Esophagus muscularis mucosa (tissue), 4 donors: ENCODE results near the gene TDRD3. TPM values are rescaled to one million over a fixed set of nuclear protein-coding genes. Genes with fewer than 3 reads are reported as not detected.

ENCODE experiments used
- DNase-seq: peaks from one replicate; pipeline ENCODE4 v3.0.0-alpha.2; 2017; ENCODE audit errors: extremely low spot score
- H3K27ac ChIP-seq, 4 donors: fragments of 200-600 bp; sonication (generic); replicated peaks in 1 of 4; 1 replicate in 3 of 4; 2 replicates in 1 of 4; pipeline ENCODE4 v1.5.1; 2016 to 2019; ENCODE audit warnings: mild to moderate bottlenecking in 1 of 4
- H3K27me3 ChIP-seq, 4 donors: fragments of 200-600 bp; sonication (generic); one replicate each; pipeline versions ENCODE4 v1.5.1 to v1.6.0; 2016 to 2019
- H3K36me3 ChIP-seq, 4 donors: fragments of 200-600 bp; sonication (generic); one replicate each; pipeline ENCODE4 v1.5.1; 2016 to 2019
- H3K4me1 ChIP-seq, 4 donors: fragments of 200-600 bp; sonication (generic); one replicate each; pipeline ENCODE4 v1.5.1; 2016 to 2019
- H3K4me3 ChIP-seq, 4 donors: fragments of 200-600 bp; sonication (generic); 1 replicate in 2 of 4; 2 replicates in 2 of 4; pipeline ENCODE4 v1.5.1; 2016 to 2019; ENCODE audit warnings: mild to moderate bottlenecking in 4 of 4, moderate library complexity in 1 of 4
- H3K9me3 ChIP-seq, 4 donors: fragments of 200-600 bp; sonication (generic); 1 replicate in 3 of 4; 2 replicates in 1 of 4; pipeline ENCODE4 v1.5.1; 2016 to 2019
- EP300 ChIP-seq: sonication (generic); formaldehyde crosslinking; IDR thresholded peaks from one replicate; pipeline ENCODE4 v1.6.1; 2017; ENCODE audit warnings: antibody characterized with exemption
- POLR2A ChIP-seq: fragments of 450-650 bp; IDR thresholded peaks from one replicate; pipeline ENCODE4 v1.6.1; 2017; ENCODE audit warnings: antibody characterized with exemption, moderate library complexity, mild to moderate bottlenecking, low read depth
- POLR2AphosphoS5 ChIP-seq, 2 donors: sonication (generic); formaldehyde crosslinking; IDR thresholded peaks; one replicate each; pipeline ENCODE4 v1.6.1; 2017; ENCODE audit warnings: antibody characterized with exemption in 2 of 2
- WGBS: methylation state at CpG from one replicate; pipeline ENCODE4 v1.1.5; 2018; 5-methylcytosine and 5-hydroxymethylcytosine counted together
- intact Hi-C: fragments of 100-400 bp; cut with DNase I; formaldehyde crosslinking; loops from one replicate; pipeline ENCODE4 v1.15.1; 2023
- total RNA-seq, 4 donors: library from RNA; depleted of rRNA; stranded (reverse); fragments of >200 nt; gene quantifications; one replicate each; pipeline versions ENCODE4 v1.1.0 to v1.2.1, GENCODE V29; 2016
- TF ChIP-seq, protein P1 (sequence below), 3 experiments: fragments of 200-600 bp in 2 of 3; fragments of 450-650 bp in 1 of 3; sonication (generic) in 2 of 3; IDR thresholded peaks; one replicate each; pipeline ENCODE4 v1.5.1; 2017 to 2019; ENCODE audit warnings: antibody characterized with exemption in 3 of 3, mild to moderate bottlenecking in 2 of 3, moderate library complexity in 1 of 3

Gene TDRD3
- total RNA-seq, 4 donors from 2014 or later: 16.1 to 35.3 (median 23.0) TPM

DNA sequence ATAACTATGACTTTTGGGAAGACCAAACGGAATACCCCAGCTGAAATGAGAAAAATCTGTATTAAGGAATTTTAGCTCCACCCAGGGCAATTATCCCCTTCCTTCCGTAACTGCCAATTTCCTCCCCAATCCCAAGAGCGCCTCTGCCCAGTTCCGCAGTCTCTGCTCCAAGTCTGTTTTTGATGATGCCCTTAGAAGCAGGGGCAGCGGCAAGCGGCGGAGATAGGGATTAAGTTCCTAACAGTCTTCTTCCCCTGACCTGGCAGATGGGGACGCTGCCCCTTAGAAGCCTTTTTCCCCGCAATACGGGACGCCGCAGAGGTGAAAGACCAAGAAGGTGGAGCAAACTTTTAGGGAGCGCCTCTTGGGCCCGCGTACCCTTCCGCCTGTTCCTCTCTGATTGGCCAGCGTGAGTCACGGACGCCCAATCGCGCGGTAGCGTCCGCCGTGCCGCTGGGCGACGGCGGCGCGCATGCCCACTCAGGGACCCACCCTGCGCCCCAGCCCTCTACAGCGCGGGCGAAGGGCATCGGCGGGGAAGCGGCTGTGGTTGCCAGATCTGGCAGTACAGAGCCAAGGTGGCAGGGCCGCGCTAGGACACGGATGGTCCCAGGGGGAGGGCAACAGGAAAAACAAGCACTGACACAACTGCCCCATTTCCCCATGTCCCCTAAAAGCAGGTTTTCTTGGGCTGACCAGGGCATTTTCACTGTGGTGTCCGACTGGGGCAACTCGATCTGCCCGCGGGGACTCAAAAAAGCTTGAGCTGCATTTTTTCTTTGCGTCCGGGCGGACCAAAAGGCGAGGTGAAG lies 843 bp upstream of the TDRD3 start:
- 0% methylated on average over 15 of the region's 49 CpGs for WGBS
- intact Hi-C loops: loop anchor here (2.0 kb wide), 1 partner anchor 35 kb away; no protein-coding TSS in a partner anchor
- no peaks in the 10 kb centered on the region for H3K36me3 ChIP-seq

DNA sequence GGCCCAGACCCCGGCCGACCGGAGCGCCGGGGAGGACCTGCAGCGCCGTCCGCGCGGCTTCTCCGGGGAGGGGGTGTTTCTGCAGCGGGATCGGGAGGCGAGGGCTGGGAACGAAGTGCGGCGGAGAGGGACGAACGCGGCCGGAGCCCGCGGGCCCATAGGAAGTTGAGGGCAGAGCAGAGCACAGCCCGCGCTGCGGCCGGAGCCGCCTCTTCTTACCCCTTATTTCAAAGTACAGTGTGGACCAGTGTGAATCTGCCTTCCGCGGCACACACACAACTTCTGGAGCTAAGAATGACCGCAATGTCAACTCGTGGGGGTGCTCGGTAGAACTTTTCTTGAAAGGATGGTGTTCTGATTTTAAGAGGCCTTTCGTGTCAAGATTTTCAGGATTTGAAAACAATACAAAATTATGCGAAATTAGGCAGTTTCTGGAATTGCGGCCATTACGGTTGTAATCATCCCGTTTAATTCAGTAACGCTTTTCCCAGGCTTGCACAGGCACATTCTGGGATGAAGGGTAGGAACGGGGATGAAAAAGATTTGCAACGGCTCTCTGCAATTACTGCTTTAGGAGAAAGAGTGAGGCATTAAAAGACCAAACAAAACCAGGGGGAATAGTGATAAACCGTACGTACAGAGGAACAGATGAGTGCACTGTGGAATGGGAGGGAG lies 821 bp downstream of the TDRD3 start:
- intact Hi-C loops: no loop called here
- Histone ChIP-seq H3K27ac (peak overlapping the region; percentile 97 to 99 (median 99)), H3K4me1 (peaks cover 11 to 36% (median 30%) of the 10 kb centered on the region in 4 donors)

More for the DNA sequence above, 843 bp upstream of the TDRD3 start:
- Histone ChIP-seq H3K9me3 (no peaks in the 10 kb centered on the region), H3K4me3 (peak overlapping the region; percentile 84 to 89 (median 86)), H3K4me1 (peaks cover 11 to 30% (median 27%) of the 10 kb centered on the region in 4 donors), H3K27me3 (no peaks in the 10 kb centered on the region), H3K27ac (peak overlapping the region; percentile 97 to 99 (median 99))
- DNase-seq: peak; percentile 97
- peak; percentile 90 to 95 for TF ChIP-seq POLR2AphosphoS5 (IDR thresholded peaks at IDR 0.05)
- TF ChIP-seq, protein P1, sequence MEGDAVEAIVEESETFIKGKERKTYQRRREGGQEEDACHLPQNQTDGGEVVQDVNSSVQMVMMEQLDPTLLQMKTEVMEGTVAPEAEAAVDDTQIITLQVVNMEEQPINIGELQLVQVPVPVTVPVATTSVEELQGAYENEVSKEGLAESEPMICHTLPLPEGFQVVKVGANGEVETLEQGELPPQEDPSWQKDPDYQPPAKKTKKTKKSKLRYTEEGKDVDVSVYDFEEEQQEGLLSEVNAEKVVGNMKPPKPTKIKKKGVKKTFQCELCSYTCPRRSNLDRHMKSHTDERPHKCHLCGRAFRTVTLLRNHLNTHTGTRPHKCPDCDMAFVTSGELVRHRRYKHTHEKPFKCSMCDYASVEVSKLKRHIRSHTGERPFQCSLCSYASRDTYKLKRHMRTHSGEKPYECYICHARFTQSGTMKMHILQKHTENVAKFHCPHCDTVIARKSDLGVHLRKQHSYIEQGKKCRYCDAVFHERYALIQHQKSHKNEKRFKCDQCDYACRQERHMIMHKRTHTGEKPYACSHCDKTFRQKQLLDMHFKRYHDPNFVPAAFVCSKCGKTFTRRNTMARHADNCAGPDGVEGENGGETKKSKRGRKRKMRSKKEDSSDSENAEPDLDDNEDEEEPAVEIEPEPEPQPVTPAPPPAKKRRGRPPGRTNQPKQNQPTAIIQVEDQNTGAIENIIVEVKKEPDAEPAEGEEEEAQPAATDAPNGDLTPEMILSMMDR (IDR thresholded peaks at IDR 0.05): no peak

DNA sequence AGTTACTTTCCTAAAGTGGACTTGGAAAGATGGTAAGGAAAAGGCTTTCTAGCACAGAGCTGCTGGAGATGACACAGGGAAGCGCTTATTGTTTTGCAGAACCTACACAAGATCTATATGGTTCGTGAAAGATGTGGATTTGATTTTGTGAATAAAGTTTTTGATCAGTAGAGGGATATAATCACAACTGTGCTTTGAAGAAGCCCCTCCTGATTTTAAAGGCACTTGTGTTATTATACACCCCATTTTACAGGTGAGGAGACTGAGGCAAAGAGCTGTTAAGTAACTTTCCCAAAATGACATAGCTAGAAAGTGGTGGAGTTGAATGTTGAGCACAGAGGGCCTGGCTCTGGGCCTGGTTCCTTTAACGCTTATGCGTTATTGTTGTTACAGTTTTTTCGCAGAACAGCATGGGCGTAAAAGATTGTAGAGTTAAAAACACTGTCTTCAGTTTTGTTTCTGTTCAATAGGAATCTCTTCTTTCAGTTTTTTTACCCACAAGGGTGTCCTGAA lies 1.4 kb downstream of the TDRD3 start:
- 49% methylated on average over 6 of the region's 6 CpGs for WGBS
- no peaks in the 10 kb centered on the region for H3K27me3 ChIP-seq
- H3K27ac ChIP-seq: peak overlapping the region; percentile 97 to 99 (median 99)
- TF ChIP-seq EP300 (no peak), POLR2AphosphoS5 (IDR thresholded peaks at IDR 0.05) (no peak), POLR2A (no peak)
- TF ChIP-seq, protein P1 (IDR thresholded peaks at IDR 0.05): no peak
- no peaks in the 10 kb centered on the region for H3K36me3 ChIP-seq
- peaks cover 11 to 38% (median 30%) of the 10 kb centered on the region in 4 donors for H3K4me1 ChIP-seq
- peak overlapping the region; percentile 84 to 89 (median 86) for H3K4me3 ChIP-seq
- H3K9me3 ChIP-seq: no peaks in the 10 kb centered on the region
- intact Hi-C loops: no loop called here
- no peak for DNase-seq

More for the DNA sequence above, 821 bp downstream of the TDRD3 start:
- H3K27me3 ChIP-seq: no peaks in the 10 kb centered on the region
- no peaks in the 10 kb centered on the region for H3K36me3 ChIP-seq
- 0% methylated on average over 32 of the region's 43 CpGs for WGBS
- H3K9me3 ChIP-seq: no peaks in the 10 kb centered on the region
- TF ChIP-seq, protein P1 (IDR thresholded peaks at IDR 0.05): no peak
- TF ChIP-seq POLR2AphosphoS5 (IDR thresholded peaks at IDR 0.05) (peak in 1 of 2 donors; percentile 21), POLR2A (no peak)
- H3K4me3 ChIP-seq: peak overlapping the region; percentile 84 to 89 (median 86)
- peak; percentile 92 for DNase-seq

DNA sequence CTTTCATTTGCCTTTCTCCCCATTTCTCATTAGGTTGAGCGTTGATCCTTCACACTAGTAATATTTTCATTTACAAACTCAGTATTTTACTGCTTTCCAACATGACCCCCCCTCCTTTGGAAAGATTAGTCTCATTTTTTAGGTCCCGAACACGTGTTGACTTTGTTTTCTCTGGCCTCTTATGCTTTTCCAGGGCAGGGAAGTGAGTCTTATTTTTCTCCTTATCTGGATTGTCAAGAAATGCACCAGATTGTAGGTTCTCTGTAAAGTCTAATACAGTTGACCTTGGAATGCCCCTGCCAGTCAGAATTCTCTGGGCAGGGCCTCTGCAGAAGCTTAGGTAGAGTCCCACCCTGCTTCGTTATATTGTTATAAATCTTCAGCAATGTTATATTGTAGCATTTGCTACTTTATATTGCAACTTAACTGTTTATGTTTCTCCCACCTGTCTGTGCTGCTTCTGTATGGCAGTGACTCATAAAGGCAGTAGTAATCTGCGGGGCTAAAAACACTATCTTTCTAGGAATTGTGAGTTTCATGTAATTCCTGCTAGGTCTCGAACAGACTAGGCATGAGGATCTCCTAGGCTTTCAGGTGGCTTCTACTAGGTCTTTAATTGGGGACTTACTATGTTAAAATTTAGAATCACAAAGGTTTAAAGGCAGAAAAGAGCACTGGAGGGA lies 2.0 kb downstream of the TDRD3 start:
- no peaks in the 10 kb centered on the region for H3K36me3 ChIP-seq
- peaks cover 11 to 38% (median 30%) of the 10 kb centered on the region in 4 donors for H3K4me1 ChIP-seq
- peak overlapping the region; percentile 84 to 89 (median 86) for H3K4me3 ChIP-seq
- H3K9me3 ChIP-seq: no peaks in the 10 kb centered on the region
- intact Hi-C loops: no loop called here
- no peak for DNase-seq
- WGBS: 37% methylated on average over 6 of the region's 6 CpGs
- TF ChIP-seq EP300: no peak
- no peak for TF ChIP-seq POLR2A
- no peak for TF ChIP-seq POLR2AphosphoS5 (IDR thresholded peaks at IDR 0.05)
- TF ChIP-seq, protein P1 (IDR thresholded peaks at IDR 0.05): no peak
- H3K27me3 ChIP-seq: no peaks in the 10 kb centered on the region
- peak overlapping the region; percentile 97 to 99 (median 99) for H3K27ac ChIP-seq
